Left lung (tissue), 10 donors: ENCODE results near the gene IRF2BPL. TPM values are rescaled to one million over a fixed set of nuclear protein-coding genes. Genes with fewer than 3 reads are reported as not detected.

Experiments
- ATAC-seq: fragments of 200-7000 bp; cut with Tn5 transposase; one replicate; pipeline ENCODE4 v1.9.1; 2020; ENCODE audit warnings: moderate library complexity
- DNase-seq, 4 donors: peaks; one replicate each; pipeline ENCODE4 v3.0.0-alpha.2; 2013 to 2020
- H3K27ac ChIP-seq, 2 donors: fragments of 200-600 bp; sonication (generic) in 1 of 2; one replicate each; pipeline versions ENCODE4 v1.5.0 to v1.8.0; 2020 to 2021
- H3K27me3 ChIP-seq, 2 donors: fragments of 200-600 bp; sonication (generic) in 1 of 2; one replicate each; pipeline versions ENCODE4 v1.5.0 to v1.8.0; 2020 to 2021
- H3K36me3 ChIP-seq, 2 donors: fragments of 200-600 bp; sonication (generic) in 1 of 2; one replicate each; pipeline versions ENCODE4 v1.5.0 to v1.8.0; 2020 to 2021
- H3K4me1 ChIP-seq, 2 donors: fragments of 200-600 bp; one replicate each; pipeline ENCODE4 v1.8.0; 2021
- H3K4me3 ChIP-seq, 2 donors: fragments of 200-600 bp; sonication (generic) in 1 of 2; one replicate each; pipeline versions ENCODE4 v1.5.0 to v1.8.0; 2020 to 2021; ENCODE audit warnings: mild to moderate bottlenecking in 1 of 2
- H3K9me3 ChIP-seq, 2 donors: fragments of 200-600 bp; sonication (generic) in 1 of 2; one replicate each; pipeline versions ENCODE4 v1.5.0 to v1.8.0; 2020 to 2021
- CTCF ChIP-seq, 2 donors: fragments of 200-600 bp; sonication (generic) in 1 of 2; IDR thresholded peaks; one replicate each; pipeline versions ENCODE4 v1.5.0 to v1.8.0; 2021; ENCODE audit warnings: antibody characterized with exemption in 2 of 2
- intact Hi-C, 2 donors: fragments of 100-400 bp; cut with DNase I; formaldehyde crosslinking; loops; one replicate each; pipeline versions ENCODE4 v1.11.2 to v1.14.2; 2022
- polyA plus RNA-seq, 6 donors: library from polyadenylated mRNA; unstranded; fragments of 120-200 nt; gene quantifications; one replicate each; pipeline ENCODE4 v1.2.1, GENCODE V29; 2013; ENCODE audit not compliant: insufficient read length in 6 of 6
- total RNA-seq, 2 donors: library from RNA; stranded (reverse); fragmentation: NEBNext Ultra II Directional; extraction: Animal tissue kit (Norgen Biotek cat#: 25700); gene quantifications; one replicate each; pipeline ENCODE4 v1.2.1, GENCODE V29; 2021
- donor health status: DM: no; HTN: yes; CAD: no.
- donor health status: DM: no; HTN: no; CAD: no.

Gene IRF2BPL
- total and polyA plus RNA-seq, 8 donors = 22.8 to 50.0 (median 44.3) TPM

DNA sequence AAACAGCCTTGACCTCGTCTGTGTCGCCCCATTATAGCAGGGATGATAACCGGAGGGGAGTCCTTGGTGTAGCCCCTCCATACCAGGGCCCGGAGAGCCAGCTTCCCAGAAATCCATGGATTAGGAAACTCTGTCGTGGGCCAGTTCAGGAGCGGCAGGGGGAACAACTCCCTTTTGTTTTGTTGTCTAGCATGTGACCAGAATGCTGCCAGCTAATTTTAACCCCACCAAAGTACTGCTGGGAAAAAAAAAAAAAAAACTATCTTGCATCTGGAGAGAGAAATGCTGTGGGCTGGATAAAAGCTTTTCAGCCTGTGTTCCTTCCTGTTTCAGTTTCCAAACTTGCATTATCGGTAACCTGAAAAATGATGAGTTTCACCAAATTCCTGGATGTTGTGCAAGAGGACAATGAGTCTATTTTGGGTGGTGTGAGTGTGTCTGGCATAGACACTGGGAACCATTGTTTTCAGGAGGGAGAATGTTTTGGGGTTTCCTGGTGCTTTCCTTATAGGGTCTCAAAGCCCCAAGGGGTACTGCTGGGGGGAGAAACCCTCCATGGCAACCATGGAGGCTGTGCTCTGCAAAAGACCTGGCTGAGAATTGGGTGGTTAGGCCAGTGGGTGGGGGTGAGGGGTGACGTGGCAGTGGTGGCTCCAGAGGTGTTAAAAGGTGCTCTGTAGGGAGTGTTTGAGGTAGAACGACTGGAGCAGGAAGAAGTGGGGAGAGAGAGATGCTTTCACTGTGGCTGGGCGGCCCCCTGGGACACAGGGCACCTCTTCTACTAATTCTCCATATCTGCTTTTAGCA, 14.9 kb upstream of the IRF2BPL start:
- intact Hi-C loops = loop anchor here in 1 of 2 donors (10.0 kb wide), 1 partner anchor 129 kb away; no protein-coding TSS in a partner anchor
- no peak for TF ChIP-seq CTCF (IDR thresholded peaks at IDR 0.05)
- ATAC-seq (no peak), DNase-seq (peak in 2 of 4 donors; percentile 76 to 88)
- H3K9me3 ChIP-seq = no peaks in the 10 kb centered on the region
- no peaks in the 10 kb centered on the region for H3K27me3 ChIP-seq
- H3K4me3 ChIP-seq = no peak overlapping the region
- peak overlapping the region; percentile 95 to 100 for H3K27ac ChIP-seq
- H3K4me1 ChIP-seq = peaks cover 74 to 99% of the 10 kb centered on the region in 2 donors
- H3K36me3 ChIP-seq = no peaks in the 10 kb centered on the region

DNA sequence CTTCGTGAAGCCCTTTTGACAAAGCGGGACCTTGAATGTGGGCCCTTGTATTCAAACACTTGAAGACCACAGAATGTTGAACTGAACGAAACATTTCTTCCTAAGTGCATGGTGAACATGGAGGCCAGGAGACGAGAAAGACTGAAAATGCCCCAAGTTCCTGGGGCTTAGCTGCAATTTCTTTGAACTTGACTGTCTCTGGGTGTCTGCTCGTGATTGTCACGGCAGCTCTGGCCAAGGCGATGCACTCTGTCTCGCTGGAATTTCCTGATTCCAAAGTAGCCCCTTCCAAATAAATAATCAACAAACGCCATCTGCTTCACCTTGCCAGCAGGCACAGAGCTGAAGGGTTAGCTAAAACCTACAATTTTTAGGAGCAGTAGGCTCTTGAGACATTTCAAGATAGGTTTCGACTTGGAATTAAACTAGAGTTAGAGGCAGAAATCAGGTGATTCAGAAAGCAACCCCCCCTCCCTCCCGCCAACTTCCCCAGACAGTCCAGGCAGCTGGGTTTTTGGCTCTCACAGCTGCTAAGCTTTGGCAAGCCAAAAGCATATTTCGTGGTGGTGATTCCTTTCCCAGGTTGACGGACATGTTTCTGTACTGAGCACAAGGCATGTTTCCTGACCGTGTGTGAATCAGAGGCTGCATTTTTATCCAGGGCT, 13.5 kb upstream of the IRF2BPL start:
- intact Hi-C loops = loop anchor here in 1 of 2 donors (10.0 kb wide), 1 partner anchor 127 kb away; no protein-coding TSS in a partner anchor
- TF ChIP-seq CTCF (IDR thresholded peaks at IDR 0.05) = no peak
- Histone ChIP-seq H3K27me3 (no peaks in the 10 kb centered on the region), H3K4me3 (no peak overlapping the region), H3K27ac (peak overlapping the region; percentile 95 to 100), H3K4me1 (peaks cover 85 to 99% of the 10 kb centered on the region in 2 donors), H3K36me3 (no peaks in the 10 kb centered on the region), H3K9me3 (no peaks in the 10 kb centered on the region)
- peak in 1 of 4 donors; percentile 86 for DNase-seq
- ATAC-seq = peak; percentile 1

- Histone ChIP-seq H3K4me1 (peaks cover 84 to 99% of the 10 kb centered on the region in 2 donors), H3K4me3 (peak overlapping the region in 1 of 2 donors; percentile 20), H3K9me3 (no peaks in the 10 kb centered on the region), H3K36me3 (no peaks in the 10 kb centered on the region), H3K27me3 (no peaks in the 10 kb centered on the region), H3K27ac (peak overlapping the region; percentile 95 to 100)
- peak in 1 of 4 donors; percentile 87 for DNase-seq
- TF ChIP-seq CTCF (IDR thresholded peaks at IDR 0.05) = no peak
- intact Hi-C loops = loop anchor here in 1 of 2 donors (10.0 kb wide), 1 partner anchor 126 kb away; no protein-coding TSS in a partner anchor
- ATAC-seq = peak; percentile 26
These were observed 12.5 kb upstream of the IRF2BPL start for GRCh38 chr14:77040741-77041653.

GRCh38 chr14:77040059-77040740, 11.7 kb upstream of the IRF2BPL start:
- intact Hi-C loops = loop anchor here in 1 of 2 donors (10.0 kb wide), 1 partner anchor 125 kb away; no protein-coding TSS in a partner anchor
- H3K9me3 ChIP-seq = no peaks in the 10 kb centered on the region
- ATAC-seq (peak; percentile 79), DNase-seq (peak; percentile 98 to 100 (median 100))
- H3K27ac ChIP-seq = peak overlapping the region; percentile 95 to 100
- TF ChIP-seq CTCF (IDR thresholded peaks at IDR 0.05) = no peak
- no peaks in the 10 kb centered on the region for H3K27me3 ChIP-seq
- peaks cover 76 to 98% of the 10 kb centered on the region in 2 donors for H3K4me1 ChIP-seq
- H3K4me3 ChIP-seq = peak overlapping the region in 1 of 2 donors; percentile 20
- H3K36me3 ChIP-seq = no peaks in the 10 kb centered on the region
